Peyer's patch (tissue), 4 donors: ENCODE data around the gene IMPG1. TPM values are rescaled to one million over a fixed set of nuclear protein-coding genes. Genes with fewer than 3 reads are reported as not detected.

Experiments
- DNase-seq, 3 donors: peaks; one replicate each; pipeline ENCODE4 v3.0.0-alpha.2; 2017 to 2019
- H3K27ac ChIP-seq, 4 donors: fragments of 200-600 bp; sonication (generic); one replicate each; pipeline ENCODE4 v1.5.1; 2016 to 2019
- H3K27me3 ChIP-seq, 2 donors: fragments of 200-600 bp; sonication (generic); one replicate each; pipeline ENCODE4 v1.5.1; 2019
- H3K36me3 ChIP-seq, 3 donors: fragments of 200-600 bp; sonication (generic); one replicate each; pipeline ENCODE4 v1.5.1; 2016 to 2019
- H3K4me1 ChIP-seq, 4 donors: fragments of 200-600 bp; sonication (generic); one replicate each; pipeline ENCODE4 v1.5.1; 2016 to 2019
- H3K4me3 ChIP-seq, 4 donors: fragments of 200-600 bp; sonication (generic); 1 replicate in 3 of 4; 2 replicates in 1 of 4; pipeline ENCODE4 v1.5.1; 2016 to 2019; ENCODE audit warnings: mild to moderate bottlenecking in 1 of 4
- H3K9me3 ChIP-seq, 4 donors: fragments of 200-600 bp; sonication (generic); one replicate each; pipeline ENCODE4 v1.5.1; 2016 to 2019; ENCODE audit warnings: mild to moderate bottlenecking in 1 of 4
- CTCF ChIP-seq, 6 experiments: fragments of 450-650 bp in 4 of 6; fragments of 200-600 bp in 2 of 6; sonication (generic) in 1 of 6; IDR thresholded peaks; one replicate each; pipeline ENCODE4 v1.5.1; 2017 to 2019; ENCODE audit warnings: antibody characterized with exemption in 6 of 6, mild to moderate bottlenecking in 3 of 6, moderate library complexity in 1 of 6
- POLR2A ChIP-seq, 2 donors: fragments of 450-650 bp; IDR thresholded peaks; one replicate each; pipeline ENCODE4 v1.5.1; 2017; ENCODE audit warnings: antibody characterized with exemption in 2 of 2, mild to moderate bottlenecking in 2 of 2, moderate library complexity in 2 of 2
- total RNA-seq, 4 donors: library from RNA; depleted of rRNA; stranded (reverse); fragments of >200 nt; gene quantifications; one replicate each; pipeline ENCODE4 v1.1.0, GENCODE V29; 2016

IMPG1 gene
- total RNA-seq, 4 donors from 2014 or later: not detected

- Histone ChIP-seq H3K36me3 (no peaks in the 10 kb centered on the region), H3K27ac (no peak overlapping the region), H3K4me3 (no peak overlapping the region), H3K27me3 (no peaks in the 10 kb centered on the region), H3K9me3 (no peaks in the 10 kb centered on the region), H3K4me1 (no peaks in the 10 kb centered on the region)
- TF ChIP-seq CTCF (IDR thresholded peaks at IDR 0.05) (no peak), POLR2A (IDR thresholded peaks at IDR 0.05) (no peak)
- DNase-seq: no peak
These were observed 36.7 kb downstream of the IMPG1 start for GRCh38 chr6:76035713-76036112.

GRCh38 chr6:76026101-76026500 is 46.4 kb downstream of the IMPG1 start:
- peaks cover 0 to 16% (median 8%) of the 10 kb centered on the region in 4 donors for H3K9me3 ChIP-seq
- no peak overlapping the region for H3K4me3 ChIP-seq
- no peak for DNase-seq
- H3K27ac ChIP-seq: no peak overlapping the region
- H3K36me3 ChIP-seq: no peaks in the 10 kb centered on the region
- no peaks in the 10 kb centered on the region for H3K27me3 ChIP-seq
- no peaks in the 10 kb centered on the region for H3K4me1 ChIP-seq
- TF ChIP-seq CTCF (IDR thresholded peaks at IDR 0.05) (no peak), POLR2A (IDR thresholded peaks at IDR 0.05) (no peak)

GRCh38 chr6:76014626-76015530 is 57.6 kb downstream of the IMPG1 start:
- H3K27ac ChIP-seq: no peak overlapping the region
- H3K27me3 ChIP-seq: no peaks in the 10 kb centered on the region
- no peaks in the 10 kb centered on the region for H3K9me3 ChIP-seq
- no peak for DNase-seq
- H3K4me3 ChIP-seq: no peak overlapping the region
- H3K36me3 ChIP-seq: no peaks in the 10 kb centered on the region
- no peaks in the 10 kb centered on the region for H3K4me1 ChIP-seq
- TF ChIP-seq POLR2A (IDR thresholded peaks at IDR 0.05): no peak
- TF ChIP-seq CTCF (IDR thresholded peaks at IDR 0.05): no peak

- no peak for TF ChIP-seq POLR2A (IDR thresholded peaks at IDR 0.05)
- no peak for TF ChIP-seq CTCF (IDR thresholded peaks at IDR 0.05)
- Histone ChIP-seq H3K9me3 (no peaks in the 10 kb centered on the region), H3K36me3 (no peaks in the 10 kb centered on the region), H3K4me3 (no peak overlapping the region), H3K27ac (no peak overlapping the region), H3K4me1 (no peaks in the 10 kb centered on the region), H3K27me3 (no peaks in the 10 kb centered on the region)
- DNase-seq: no peak
These were observed 68.3 kb downstream of the IMPG1 start for GRCh38 chr6:76004202-76004601.

GRCh38 chr6:76003686-76004085 is 68.8 kb downstream of the IMPG1 start:
- DNase-seq: no peak
- no peak for TF ChIP-seq POLR2A (IDR thresholded peaks at IDR 0.05)
- H3K9me3 ChIP-seq: no peaks in the 10 kb centered on the region
- no peak overlapping the region for H3K27ac ChIP-seq
- H3K4me3 ChIP-seq: no peak overlapping the region
- no peaks in the 10 kb centered on the region for H3K27me3 ChIP-seq
- H3K36me3 ChIP-seq: no peaks in the 10 kb centered on the region
- no peaks in the 10 kb centered on the region for H3K4me1 ChIP-seq

GRCh38 chr6:76003113-76003512 is 69.3 kb downstream of the IMPG1 start:
- H3K27ac ChIP-seq: no peak overlapping the region
- H3K4me3 ChIP-seq: no peak overlapping the region
- no peaks in the 10 kb centered on the region for H3K9me3 ChIP-seq
- H3K4me1 ChIP-seq: no peaks in the 10 kb centered on the region
- no peaks in the 10 kb centered on the region for H3K36me3 ChIP-seq
- TF ChIP-seq POLR2A (IDR thresholded peaks at IDR 0.05): no peak
- no peak for TF ChIP-seq CTCF (IDR thresholded peaks at IDR 0.05)
- no peak for DNase-seq
- H3K27me3 ChIP-seq: no peaks in the 10 kb centered on the region
